DMS53 (cell line): Measurements from ENCODE around the gene ADAM19.
A peak's percentile ranks its signal among the peaks of the same experiment; 100 is the strongest.

Source experiments
- DNase-seq: peaks from one replicate; lab custom pipeline; 2025; lab: John Stamatoyannopoulos, UW

ADAM19 gene

GRCh38 chr5:157562111-157562581, 13.4 kb downstream of the ADAM19 start:
- no peak for DNase-seq

DNA sequence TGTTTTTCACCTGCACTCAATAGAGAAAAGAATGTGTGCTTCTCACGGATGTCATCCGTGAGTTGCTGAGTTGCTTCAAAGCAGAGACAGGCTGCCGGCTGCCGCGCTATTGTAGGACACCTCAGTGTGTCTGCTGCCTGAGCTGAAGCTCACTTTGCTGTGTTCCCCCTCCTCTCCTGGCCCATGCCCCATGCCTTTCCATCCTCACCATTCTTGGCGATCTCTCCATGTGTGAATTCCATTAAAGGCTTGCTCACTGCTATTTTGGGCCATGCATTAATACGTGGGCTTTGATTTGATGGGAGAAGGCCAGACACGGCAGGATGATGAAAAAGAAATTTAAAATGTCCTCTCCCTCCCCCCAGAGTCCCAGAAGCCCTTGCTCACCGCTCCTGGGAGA, 14.5 kb downstream of the ADAM19 start:
- no peak for DNase-seq

GRCh38 chr5:157559301-157559700, 16.3 kb downstream of the ADAM19 start:
- peak; percentile 7 for DNase-seq

- DNase-seq, result no peak
Measured at GRCh38 chr5:157558681-157559080, 16.9 kb downstream of the ADAM19 start.

- peak; percentile 72 for DNase-seq
Measured at GRCh38 chr5:157558041-157558595, 17.5 kb downstream of the ADAM19 start.

GRCh38 chr5:157556615-157557418, 18.8 kb downstream of the ADAM19 start:
- DNase-seq, result no peak

DNA sequence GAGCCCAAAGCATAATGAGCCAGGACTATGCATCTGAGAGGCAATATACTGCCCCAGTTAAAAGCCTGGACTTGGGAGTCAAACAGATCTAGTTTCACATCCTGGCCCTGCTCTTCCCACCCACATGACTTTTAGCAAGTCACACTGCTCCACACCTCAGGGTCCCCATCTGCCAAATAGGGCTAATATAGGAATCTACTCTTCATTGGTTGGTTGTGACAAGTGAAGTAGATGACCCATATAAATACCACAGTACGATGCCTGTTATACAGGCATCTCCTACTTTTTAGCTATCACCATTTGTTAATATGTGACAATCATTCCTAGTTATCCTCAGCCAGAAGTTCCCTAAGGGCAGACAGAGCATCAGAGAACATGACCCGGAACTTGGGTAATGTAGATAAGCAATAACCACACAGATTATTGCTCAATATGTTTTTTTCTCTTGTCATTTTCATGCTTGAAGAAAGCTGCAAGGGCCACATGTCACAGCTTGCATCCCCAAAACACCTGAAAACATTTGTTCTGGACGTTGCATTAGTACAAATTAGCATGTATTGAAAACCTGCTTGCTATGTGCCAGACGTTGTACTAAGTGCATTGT, 20.4 kb downstream of the ADAM19 start:
- DNase-seq, result no peak

- peak; percentile 33 for DNase-seq
Measured at GRCh38 chr5:157554179-157555036, 21.2 kb downstream of the ADAM19 start.

- no peak for DNase-seq
Measured at GRCh38 chr5:157552650-157553049, 22.9 kb downstream of the ADAM19 start.

DNA sequence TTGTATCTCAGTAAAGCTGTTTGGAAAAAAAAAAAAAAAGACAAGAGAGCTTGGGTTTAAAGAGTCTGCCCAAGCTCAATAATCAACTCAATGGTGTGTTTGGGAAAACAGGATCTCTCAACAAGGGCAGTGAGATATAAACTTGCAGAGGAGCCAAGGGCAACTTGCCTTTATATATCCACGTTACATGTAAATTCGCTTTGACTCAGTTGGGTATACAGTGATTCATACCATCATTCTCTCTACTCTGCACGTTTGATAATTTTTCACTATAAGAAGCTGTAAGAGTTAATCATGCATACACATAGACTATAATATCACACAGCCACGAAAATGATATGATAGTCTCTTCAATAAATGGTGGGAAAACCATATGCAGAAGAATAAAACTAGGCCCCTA, 24.9 kb downstream of the ADAM19 start:
- DNase-seq, result no peak

GRCh38 chr5:157549954-157550549, 25.5 kb downstream of the ADAM19 start:
- peak; percentile 48 for DNase-seq

GRCh38 chr5:157549283-157549629, 26.3 kb downstream of the ADAM19 start:
- no peak for DNase-seq

- DNase-seq, result peak; percentile 26
Measured at GRCh38 chr5:157548513-157549282, 26.9 kb downstream of the ADAM19 start.

DNA sequence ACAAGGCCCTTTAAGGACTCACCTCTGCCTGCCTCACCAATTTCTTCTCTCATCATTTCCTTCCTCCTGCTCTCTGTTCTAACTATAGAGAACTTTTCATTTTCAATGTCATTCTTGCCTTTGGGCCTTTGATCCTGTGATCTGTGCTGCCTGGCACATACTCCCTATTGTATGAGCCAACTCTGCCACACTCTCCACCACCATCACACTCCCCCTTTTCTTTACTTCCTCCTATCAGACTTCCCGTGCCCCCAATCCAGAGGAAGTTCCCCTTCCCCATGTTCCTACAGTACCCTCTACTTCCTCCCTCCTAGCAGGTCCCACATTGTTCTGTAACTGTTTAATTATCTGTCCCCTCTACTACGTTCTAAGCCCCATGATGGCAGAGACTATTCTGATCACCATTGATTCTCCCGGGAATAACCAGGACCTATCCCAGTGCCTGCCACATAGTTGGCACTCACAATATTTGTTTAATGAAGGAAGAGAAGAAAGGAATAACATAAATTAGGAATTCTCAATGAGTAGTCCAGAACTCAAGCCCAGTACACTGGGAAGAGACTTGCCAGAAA, 27.5 kb downstream of the ADAM19 start:
- DNase-seq, result no peak

DNA sequence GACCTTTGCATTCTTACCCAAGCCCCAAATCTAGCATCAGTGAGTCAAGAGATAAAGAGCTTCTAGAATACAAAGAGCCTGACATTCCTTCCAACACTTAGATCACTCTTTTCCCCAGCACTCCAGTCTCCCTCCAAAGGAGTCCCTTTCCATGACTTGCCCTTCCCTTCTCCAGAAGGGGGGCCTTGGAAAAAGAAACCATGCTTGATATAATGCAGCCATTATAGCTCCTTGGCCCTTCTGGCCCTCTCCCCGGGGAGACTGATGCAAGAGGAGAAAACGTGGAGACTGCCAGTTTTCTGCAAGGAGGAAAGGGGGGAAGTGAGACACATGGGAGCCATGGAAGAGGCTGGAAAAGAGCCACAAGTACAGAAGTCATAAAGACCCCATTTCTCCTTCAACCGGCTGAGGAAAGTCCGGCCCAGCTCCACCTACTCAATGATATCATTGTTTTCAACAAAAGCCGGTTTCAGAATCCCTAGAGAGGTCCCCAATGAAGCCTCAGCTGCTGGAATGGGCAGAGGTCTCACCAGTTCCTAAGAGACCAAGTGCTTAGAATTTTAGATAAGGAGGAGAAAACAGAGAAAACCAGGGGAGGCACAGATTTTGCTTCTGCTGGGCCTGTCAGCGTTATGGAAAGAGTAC, 29.0 kb downstream of the ADAM19 start:
- DNase-seq, result no peak

GRCh38 chr5:157545610-157546310, 29.8 kb downstream of the ADAM19 start:
- no peak for DNase-seq

DNA sequence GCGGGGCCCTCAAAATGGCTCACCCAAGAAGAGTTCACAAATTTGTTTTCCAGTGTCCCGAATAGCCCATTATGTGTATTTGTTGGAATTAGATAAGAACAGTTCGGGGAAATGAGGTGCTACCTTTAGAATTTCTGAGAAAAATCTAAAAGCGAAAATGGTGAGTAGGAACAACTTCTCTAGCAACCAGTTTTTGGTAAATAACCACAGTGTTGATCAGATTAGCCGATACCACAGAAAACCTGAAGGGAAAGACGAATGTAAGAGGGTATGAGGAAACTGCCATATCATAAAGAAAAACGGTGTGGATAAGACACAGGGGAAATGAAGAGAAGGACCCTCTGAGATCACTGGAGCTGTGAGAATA, 31.0 kb downstream of the ADAM19 start:
- no peak for DNase-seq

DNA sequence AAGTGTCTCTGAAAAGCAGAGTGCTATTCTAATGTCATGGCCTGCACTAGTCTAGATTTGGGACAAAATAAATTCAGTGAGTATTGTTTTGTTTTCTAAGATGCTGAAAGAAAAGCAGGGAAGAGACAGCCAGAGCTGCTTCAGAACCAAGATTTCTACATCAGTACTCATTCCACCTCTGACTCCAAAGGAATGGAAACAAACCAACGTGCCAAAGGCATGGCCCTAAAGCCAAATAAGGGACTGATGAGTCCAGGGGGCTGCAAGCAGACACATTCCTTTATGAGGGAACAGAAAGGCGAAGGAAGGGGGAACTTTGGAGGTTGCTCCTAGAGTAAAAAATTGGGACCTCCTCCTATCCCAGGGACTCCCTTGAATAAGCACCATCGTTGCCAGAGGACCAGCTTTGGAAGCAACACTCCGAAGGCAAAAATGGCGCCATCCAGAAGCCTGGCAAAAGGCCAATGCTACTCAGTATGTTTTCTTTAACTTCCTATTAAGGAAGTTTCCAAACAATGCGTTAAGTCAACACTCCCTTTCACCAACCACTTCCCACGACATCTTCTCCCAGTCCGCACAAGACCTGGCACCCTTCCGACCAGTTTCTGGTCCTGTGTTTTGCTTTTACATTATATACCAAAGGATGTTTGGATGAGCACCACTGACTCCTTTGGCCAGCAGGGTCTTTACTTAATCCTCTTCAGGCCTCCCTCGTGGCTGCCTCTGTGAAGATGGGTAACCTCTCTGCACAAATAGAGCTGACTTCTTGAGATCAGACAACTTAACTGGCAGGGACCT, 31.6 kb downstream of the ADAM19 start:
- no peak for DNase-seq
